ENCODE measurements around the gene CYP2E1.

GRCh38 chr10:133489816-133490588, 37.2 kb upstream of the CYP2E1 start:
- TF ChIP-seq EZH2phosphoT487 (IDR thresholded peaks at IDR 0.05; ENCODE audit: borderline replicate concordance, low read depth) (no peak), POLR2AphosphoS5 (IDR thresholded peaks at IDR 0.05; ENCODE audit: low read depth, low read length) (no peak), TCF12 (IDR thresholded peaks at IDR 0.05) (no peak), CTCF (IDR thresholded peaks at IDR 0.05) (no peak), RAD21 (IDR thresholded peaks at IDR 0.05; ENCODE audit: low read length) (no peak), GABPA (IDR thresholded peaks at IDR 0.05; ENCODE audit: low read depth) (no peak)
- TF ChIP-seq, protein P1, sequence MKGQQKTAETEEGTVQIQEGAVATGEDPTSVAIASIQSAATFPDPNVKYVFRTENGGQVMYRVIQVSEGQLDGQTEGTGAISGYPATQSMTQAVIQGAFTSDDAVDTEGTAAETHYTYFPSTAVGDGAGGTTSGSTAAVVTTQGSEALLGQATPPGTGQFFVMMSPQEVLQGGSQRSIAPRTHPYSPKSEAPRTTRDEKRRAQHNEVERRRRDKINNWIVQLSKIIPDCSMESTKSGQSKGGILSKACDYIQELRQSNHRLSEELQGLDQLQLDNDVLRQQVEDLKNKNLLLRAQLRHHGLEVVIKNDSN (IDR thresholded peaks at IDR 0.05; ENCODE audit: borderline replicate concordance, low read depth), result no peak
